HepG2 (cell line): ENCODE results near the gene AP4S1. TPM values are rescaled to one million over a fixed set of nuclear protein-coding genes. Genes with fewer than 3 reads are reported as not detected.

Experiments used
- ARHGAP35 ChIP-seq: sonication (generic); formaldehyde crosslinking; IDR thresholded peaks from 2 replicates; pipeline ENCODE4 v1.9.0; 2022; ENCODE audit warnings: mild to moderate bottlenecking, inconsistent platforms, moderate library complexity, missing genetic modification reagents, borderline replicate concordance
- CBX2 ChIP-seq, 2 experiments: fragments of 200-600 bp in 1 of 2; sonication (generic); formaldehyde crosslinking in 1 of 2; IDR thresholded peaks; 2 replicates each; pipeline versions ENCODE4 v1.7.0 to v1.8.1; 2018 to 2022; ENCODE audit warnings: low read depth in 2 of 2, low read length in 1 of 2, mild to moderate bottlenecking in 1 of 2, missing genetic modification reagents in 1 of 2
- FOXO4 ChIP-seq: sonication (generic); formaldehyde crosslinking; conservative IDR thresholded peaks from 2 replicates; pipeline ENCODE4 v1.8.1; 2023; ENCODE audit warnings: missing genetic modification reagents
- KDM5B ChIP-seq: sonication (generic); formaldehyde crosslinking; IDR thresholded peaks from 2 replicates; pipeline ENCODE4 v1.4.0; 2020; ENCODE audit warnings: missing genetic modification reagents, mild to moderate bottlenecking, borderline replicate concordance
- MYNN ChIP-seq: sonication (generic); formaldehyde crosslinking; IDR thresholded peaks from 2 replicates; pipeline ENCODE4 v1.4.0; 2020; ENCODE audit warnings: mild to moderate bottlenecking, low read depth, missing genetic modification reagents
- NR0B2 ChIP-seq: sonication (generic); formaldehyde crosslinking; IDR thresholded peaks from 2 replicates; pipeline ENCODE4 v1.4.0; 2020; ENCODE audit warnings: mild to moderate bottlenecking, missing genetic modification reagents
- PRPF4 ChIP-seq: fragments of 200-400 bp; formaldehyde crosslinking; IDR thresholded peaks from 2 replicates; pipeline ENCODE4 v1.6.1; 2016; ENCODE audit warnings: low read length, low read depth; ENCODE audit not compliant: poor library complexity, severe bottlenecking
- RBM22 ChIP-seq: fragments of 200-400 bp; formaldehyde crosslinking; optimal IDR thresholded peaks from 2 replicates; pipeline ENCODE3; 2017; ENCODE audit warnings: mild to moderate bottlenecking, low read length, moderate library complexity
- SMARCE1 ChIP-seq: fragments of 450-650 bp; IDR thresholded peaks from 2 replicates; pipeline ENCODE4 v1.6.1; 2017; ENCODE audit warnings: borderline replicate concordance
- STAT6 ChIP-seq: sonication (generic); formaldehyde crosslinking; IDR thresholded peaks from 2 replicates; pipeline ENCODE4 v1.4.0; 2020; ENCODE audit warnings: missing genetic modification reagents, mild to moderate bottlenecking, borderline replicate concordance
- USF2 ChIP-seq, 2 experiments: sonication (generic) in 1 of 2; formaldehyde crosslinking in 1 of 2; IDR thresholded peaks; 2 replicates each; pipeline versions ENCODE4 v1.5.1 to v1.6.1; 2011 to 2020; ENCODE audit warnings: borderline replicate concordance in 1 of 2, low read depth in 1 of 2, low read length in 1 of 2, mild to moderate bottlenecking in 1 of 2, missing genetic modification reagents in 1 of 2, moderate library complexity in 1 of 2
- ZFP36L1 ChIP-seq: sonication (generic); formaldehyde crosslinking; IDR thresholded peaks from 2 replicates; pipeline ENCODE4 v1.8.0; 2022; ENCODE audit warnings: mild to moderate bottlenecking, missing genetic modification reagents, moderate library complexity
- ZNF224 ChIP-seq: sonication (generic); formaldehyde crosslinking; IDR thresholded peaks from 2 replicates; pipeline ENCODE4 v1.5.0; 2020; ENCODE audit warnings: mild to moderate bottlenecking, missing genetic modification reagents
- ZNF282 ChIP-seq: fragments of 450-650 bp; IDR thresholded peaks from 2 replicates; pipeline ENCODE4 v1.6.1; 2018; ENCODE audit not compliant: partially characterized antibody
- ZNF550 ChIP-seq: sonication (generic); formaldehyde crosslinking; IDR thresholded peaks from 2 replicates; pipeline ENCODE4 v1.4.0; 2020; ENCODE audit warnings: mild to moderate bottlenecking, missing genetic modification reagents, borderline replicate concordance
- ZNF605 ChIP-seq: sonication (generic); formaldehyde crosslinking; IDR thresholded peaks from 2 replicates; pipeline ENCODE4 v1.8.0; 2022; ENCODE audit warnings: mild to moderate bottlenecking, missing genetic modification reagents
- ZNF652 ChIP-seq: IDR thresholded peaks from 2 replicates; pipeline ENCODE4 v1.6.1; 2016; ENCODE audit warnings: low read depth, borderline replicate concordance
- ZNF775 ChIP-seq: sonication (generic); formaldehyde crosslinking; IDR thresholded peaks from 2 replicates; pipeline ENCODE4 v1.4.0; 2020; ENCODE audit warnings: missing genetic modification reagents, mild to moderate bottlenecking, moderate library complexity, borderline replicate concordance
- ZNF841 ChIP-seq: sonication (generic); formaldehyde crosslinking; IDR thresholded peaks from 2 replicates; pipeline ENCODE4 v1.8.1; 2023; ENCODE audit warnings: missing genetic modification reagents, borderline replicate concordance
- polyA plus RNA-seq, 8 experiments: library from polyadenylated mRNA; depleted of rRNA in 3 of 8; stranded (reverse) in 7 of 8; unstranded in 1 of 8; fragments of >200 nt; fragmentation: Illumina TruSeq in 4 of 8; extraction: Trizol in 4 of 8; gene quantifications; 2 replicates each; pipeline versions ENCODE4 v1.2.1 to v1.2.3, GENCODE V29; 2011 to 2016; ENCODE audit warnings: low read depth in 4 of 8, missing spikeins in 1 of 8, mixed read lengths in 1 of 8; ENCODE audit not compliant: insufficient read depth in 1 of 8
- total RNA-seq, 5 experiments: library from RNA; depleted of rRNA; stranded (reverse); fragments of >200 nt; fragmentation: Illumina TruSeq; extraction: Trizol; gene quantifications; 2 replicates each; pipeline ENCODE4 v1.2.3, GENCODE V29; 2016; ENCODE audit warnings: low read depth in 1 of 5

Gene AP4S1
- total and polyA plus RNA-seq, 2 of the 13 experiments (the other 11 are each of a cell fraction or from before 2014, with no cell fraction given): 3.9 to 21.1 TPM

- TF ChIP-seq USF2 (IDR thresholded peaks at IDR 0.05; ENCODE audit: low read depth, low read length) (0 out of 2 replicates have a peak, but pooled peaks have one; percentile 1), USF2 (CRISPR knock-in tag; IDR thresholded peaks at IDR 0.05; ENCODE audit: borderline replicate concordance) (no peak), ZNF841 (CRISPR knock-in tag) (0 out of 2 replicates have a peak, but pooled peaks have one; percentile 21), ZNF282 (peak; percentile 79), ARHGAP35 (CRISPR knock-in tag) (no peak), STAT6 (no peak), ZNF775 (CRISPR knock-in tag) (no peak), MYNN (CRISPR knock-in tag) (no peak), FOXO4 (CRISPR knock-in tag) (no peak), PRPF4 (peak; percentile 13), NR0B2 (CRISPR knock-in tag) (no peak), KDM5B (CRISPR knock-in tag) (0 out of 2 replicates have a peak, but pooled peaks have one; percentile 29), ZFP36L1 (CRISPR knock-in tag) (no peak), ZNF652 (CRISPR knock-in tag) (no peak), RBM22 (peak; percentile 97), ZNF224 (CRISPR knock-in tag) (peak; percentile 61; the same call in 1 of the 2 replicates), ZNF550 (CRISPR knock-in tag) (no peak), ZNF605 (CRISPR knock-in tag) (0 out of 2 replicates have a peak, but pooled peaks have one; percentile 70), SMARCE1 (no peak), CBX2 (IDR thresholded peaks at IDR 0.05; ENCODE audit: low read depth, low read length) (no peak), CBX2 (CRISPR knock-in tag; IDR thresholded peaks at IDR 0.05; ENCODE audit: low read depth) (no peak)
These were observed 103.4 kb downstream of the AP4S1 start (continued) for GRCh38 chr14:31128601-31129526.
